Central memory CD8-positive, alpha-beta T cell (primary cell): ENCODE data around the gene PPP1R7.

Experiments
- ATAC-seq: fragments of 150-1000 bp; cut with Tn5 transposase; replicated peaks from 2 replicates; pipeline ENCODE4 v1.10.0; 2022; ENCODE audit warnings: mild to moderate bottlenecking, moderate FRiP score, moderate number of reproducible peaks; ENCODE audit not compliant: poor library complexity, severe bottlenecking; ENCODE audit errors: extremely low read depth
- DNase-seq, 2 donors: peaks; one replicate each; pipeline ENCODE4 v3.0.0; 2021; ENCODE audit warnings: low spot score in 2 of 2
- H3K27ac Mint-ChIP-seq: one replicate; pipeline ENCODE4 v1.8.0; 2022; ENCODE audit warnings: low read depth, mild to moderate bottlenecking, moderate library complexity, mixed read lengths
- H3K27me3 Mint-ChIP-seq: one replicate; pipeline ENCODE4 v1.8.0; 2022; ENCODE audit warnings: mixed read lengths
- H3K36me3 Mint-ChIP-seq: one replicate; pipeline ENCODE4 v1.8.0; 2022; ENCODE audit warnings: mild to moderate bottlenecking, moderate library complexity, mixed read lengths; ENCODE audit not compliant: insufficient read depth
- H3K4me1 Mint-ChIP-seq: one replicate; pipeline ENCODE4 v1.8.0; 2022; ENCODE audit warnings: mixed read lengths
- H3K4me3 Mint-ChIP-seq: one replicate; pipeline ENCODE4 v1.8.0; 2022; ENCODE audit warnings: mild to moderate bottlenecking, moderate library complexity, mixed read lengths
- H3K9me3 Mint-ChIP-seq: one replicate; pipeline ENCODE4 v1.8.0; 2022; ENCODE audit warnings: mixed read lengths

The PPP1R7 gene

DNA sequence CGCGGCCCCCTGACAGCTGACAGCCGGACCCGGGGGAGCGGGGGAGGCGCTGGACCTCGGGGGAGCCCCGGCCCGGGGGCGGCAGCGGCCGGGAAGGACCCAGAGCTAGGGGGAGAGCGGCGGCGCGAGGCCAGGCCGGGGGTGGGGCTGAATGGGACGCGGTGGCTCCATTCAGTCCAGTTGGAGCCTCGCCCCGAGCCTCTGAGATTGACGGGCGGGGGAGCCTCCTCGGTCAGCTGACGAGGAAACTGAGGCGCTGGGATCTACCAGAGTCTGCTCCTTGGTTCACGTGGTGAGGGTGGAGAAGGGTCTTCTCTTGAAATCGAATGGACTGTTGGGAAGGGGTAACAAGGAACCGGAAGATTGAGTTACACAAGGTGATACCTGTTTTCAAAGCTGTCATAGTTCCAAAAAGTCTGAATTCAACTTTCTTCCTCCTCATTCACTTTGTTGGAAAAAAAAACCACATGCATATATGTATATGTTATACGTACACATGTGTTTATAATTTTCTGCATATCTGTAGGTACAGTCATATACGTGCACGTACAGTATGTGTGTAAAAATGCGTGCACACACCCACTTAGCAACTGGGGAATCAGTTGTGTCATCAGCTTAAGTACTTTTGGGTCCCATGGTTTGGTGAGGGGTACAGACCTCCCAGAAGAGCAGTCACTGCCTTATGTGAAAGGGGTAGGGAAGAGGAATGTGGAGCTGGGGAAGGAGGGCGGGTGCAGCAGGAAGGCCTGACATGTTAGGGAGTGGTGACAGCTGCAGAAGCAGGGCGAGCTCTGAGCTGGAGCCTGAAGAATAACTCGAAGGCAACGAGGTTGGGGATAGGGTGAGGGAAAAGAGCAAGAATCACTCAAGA lies 628 bp downstream of the PPP1R7 start:
- no peak for DNase-seq
- H3K4me1 Mint-ChIP-seq = peaks cover 38% of the 10 kb centered on the region
- H3K27ac Mint-ChIP-seq = peak overlapping the region; percentile 93
- H3K27me3 Mint-ChIP-seq = no peaks in the 10 kb centered on the region
- H3K4me3 Mint-ChIP-seq = peak overlapping the region; percentile 90
- ATAC-seq = no peak
- no peaks in the 10 kb centered on the region for H3K9me3 Mint-ChIP-seq
- H3K36me3 Mint-ChIP-seq = peaks cover 21% of the 10 kb centered on the region

DNA sequence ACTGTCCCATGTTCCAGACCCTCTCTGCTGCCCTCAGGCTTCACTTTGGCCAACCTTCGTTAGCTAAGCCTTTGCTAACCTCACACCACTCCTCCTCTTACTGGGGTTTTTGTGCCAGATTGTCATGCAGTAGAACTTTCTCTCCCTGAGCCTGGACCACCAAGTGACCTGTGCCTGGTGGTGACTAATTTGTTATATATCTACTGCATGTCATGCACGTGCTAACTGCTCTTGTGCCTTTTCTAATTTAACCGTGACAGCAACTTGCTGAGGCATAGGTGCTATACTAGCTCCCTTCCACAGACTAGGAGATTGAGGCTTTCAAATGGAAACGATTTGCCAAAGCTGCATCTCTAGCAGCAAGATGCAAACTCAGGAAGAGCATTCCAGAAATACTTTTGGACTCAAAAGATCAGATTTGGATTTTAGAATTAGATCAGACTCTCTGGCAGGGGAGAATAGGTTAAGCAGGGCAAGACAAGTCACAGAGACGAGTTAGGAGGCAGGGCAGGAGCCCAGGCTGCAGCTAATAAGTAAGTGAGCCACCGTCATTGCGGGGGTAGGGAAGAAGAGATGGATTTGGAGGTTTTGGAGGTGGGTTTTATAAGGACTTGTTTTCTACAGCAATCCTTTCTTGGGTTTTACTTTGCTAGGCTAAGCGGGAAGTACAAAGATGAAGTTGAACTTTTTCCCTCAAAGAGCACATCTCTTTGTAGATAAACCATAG lies 1.8 kb downstream of the PPP1R7 start:
- no peak for ATAC-seq
- Mint-ChIP-seq H3K36me3 (peaks cover 25% of the 10 kb centered on the region), H3K27me3 (no peaks in the 10 kb centered on the region), H3K4me1 (peaks cover 45% of the 10 kb centered on the region), H3K27ac (peak overlapping the region; percentile 42), H3K4me3 (peak overlapping the region; percentile 90), H3K9me3 (no peaks in the 10 kb centered on the region)
- no peak for DNase-seq

DNA sequence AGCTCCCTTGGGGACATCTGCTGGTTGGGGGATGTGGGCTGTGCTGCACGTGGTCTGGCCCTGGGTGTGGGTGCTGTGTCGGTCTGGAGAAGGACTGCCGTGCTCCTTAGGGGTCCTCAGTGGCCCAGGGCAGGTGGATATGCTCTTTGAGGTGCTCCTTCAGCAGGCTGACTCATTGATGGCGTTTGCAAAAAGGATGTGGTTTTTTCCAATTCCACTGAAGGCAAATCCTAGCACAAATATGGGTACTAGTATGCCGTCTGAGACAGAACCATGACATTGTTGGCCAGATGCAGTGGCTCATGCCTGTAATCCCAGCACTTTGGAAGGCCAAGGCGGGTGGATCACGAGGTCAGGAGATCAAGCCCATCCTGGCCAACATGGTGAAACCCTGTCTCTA lies 3.3 kb downstream of the PPP1R7 start:
- H3K27me3 Mint-ChIP-seq = no peaks in the 10 kb centered on the region
- H3K9me3 Mint-ChIP-seq = no peaks in the 10 kb centered on the region
- DNase-seq = no peak
- no peak for ATAC-seq
- H3K36me3 Mint-ChIP-seq = peaks cover 29% of the 10 kb centered on the region
- peaks cover 45% of the 10 kb centered on the region for H3K4me1 Mint-ChIP-seq
- no peak overlapping the region for H3K4me3 Mint-ChIP-seq
- no peak overlapping the region for H3K27ac Mint-ChIP-seq

DNA sequence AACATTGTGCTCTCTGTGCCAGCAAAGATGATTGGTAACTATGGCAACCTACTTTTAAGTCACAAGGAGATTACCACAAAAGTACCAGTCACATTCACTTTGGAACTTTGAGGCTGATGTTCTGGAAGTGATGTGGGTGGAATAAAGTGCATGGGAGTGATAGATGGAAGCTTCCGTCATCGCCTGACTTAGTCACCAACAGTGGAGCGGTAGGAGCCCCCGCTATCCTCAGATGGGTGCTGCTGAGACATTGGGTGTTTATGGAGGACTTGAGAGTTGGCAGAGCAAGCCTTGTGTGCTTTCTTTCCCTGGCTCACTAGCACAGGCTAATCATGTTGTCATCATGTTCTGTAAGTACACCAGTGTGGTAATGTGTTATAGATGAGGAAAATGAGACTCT lies 4.6 kb downstream of the PPP1R7 start:
- no peak for ATAC-seq
- DNase-seq = no peak
- Mint-ChIP-seq H3K4me1 (peaks cover 41% of the 10 kb centered on the region), H3K27ac (no peak overlapping the region), H3K27me3 (no peaks in the 10 kb centered on the region), H3K9me3 (no peaks in the 10 kb centered on the region), H3K36me3 (peaks cover 32% of the 10 kb centered on the region), H3K4me3 (no peak overlapping the region)

DNA sequence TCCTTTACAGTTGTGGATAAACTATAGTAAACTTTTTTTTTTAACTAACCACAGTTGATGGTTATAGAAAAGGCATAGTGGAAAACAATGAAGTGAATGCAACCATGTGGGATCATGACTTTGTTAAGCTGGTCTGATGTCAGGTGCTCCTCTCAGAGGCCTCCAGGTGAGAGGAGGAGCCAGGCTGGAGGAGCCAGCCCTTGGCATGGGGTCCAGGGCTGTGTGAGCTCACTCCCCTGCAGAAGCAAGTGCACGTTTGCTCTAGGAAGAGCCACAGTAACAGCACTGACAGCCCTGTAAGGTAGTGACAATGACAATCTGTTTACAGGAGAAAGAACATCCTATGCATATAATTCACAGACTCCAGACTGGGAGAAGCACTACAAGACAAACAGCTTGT lies 5.7 kb downstream of the PPP1R7 start:
- no peak overlapping the region for H3K27ac Mint-ChIP-seq
- H3K27me3 Mint-ChIP-seq = no peaks in the 10 kb centered on the region
- DNase-seq (no peak), ATAC-seq (no peak)
- H3K4me3 Mint-ChIP-seq = no peak overlapping the region
- H3K9me3 Mint-ChIP-seq = no peaks in the 10 kb centered on the region
- H3K36me3 Mint-ChIP-seq = peaks cover 29% of the 10 kb centered on the region
- peaks cover 34% of the 10 kb centered on the region for H3K4me1 Mint-ChIP-seq

DNA sequence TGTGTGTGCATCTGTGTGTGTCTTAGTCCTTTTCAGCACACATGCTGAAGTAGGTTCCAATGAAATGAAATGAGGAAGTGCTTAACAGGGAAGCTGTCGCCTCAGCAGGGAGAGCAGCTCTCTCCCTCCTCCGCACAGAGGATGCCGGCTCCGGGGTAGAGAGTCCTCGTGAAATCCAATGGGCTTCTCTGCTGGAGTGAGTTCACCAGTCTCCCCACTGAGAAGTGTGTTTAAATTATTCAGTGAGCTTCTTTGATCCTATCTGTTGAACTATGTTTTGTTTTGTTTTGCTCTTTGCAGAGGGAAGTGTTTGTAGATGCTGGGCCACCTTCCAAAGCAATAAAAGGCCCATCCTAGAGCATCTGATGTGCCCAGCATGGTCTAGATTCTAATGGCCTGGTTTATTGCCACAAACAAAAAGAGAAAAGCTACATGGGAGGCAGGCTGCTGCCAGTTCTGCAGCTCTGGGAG lies 6.7 kb downstream of the PPP1R7 start:
- H3K27me3 Mint-ChIP-seq = no peaks in the 10 kb centered on the region
- no peak overlapping the region for H3K4me3 Mint-ChIP-seq
- H3K4me1 Mint-ChIP-seq = peaks cover 24% of the 10 kb centered on the region
- H3K36me3 Mint-ChIP-seq = peaks cover 29% of the 10 kb centered on the region
- DNase-seq = no peak
- no peak overlapping the region for H3K27ac Mint-ChIP-seq
- H3K9me3 Mint-ChIP-seq = no peaks in the 10 kb centered on the region
- ATAC-seq = no peak

DNA sequence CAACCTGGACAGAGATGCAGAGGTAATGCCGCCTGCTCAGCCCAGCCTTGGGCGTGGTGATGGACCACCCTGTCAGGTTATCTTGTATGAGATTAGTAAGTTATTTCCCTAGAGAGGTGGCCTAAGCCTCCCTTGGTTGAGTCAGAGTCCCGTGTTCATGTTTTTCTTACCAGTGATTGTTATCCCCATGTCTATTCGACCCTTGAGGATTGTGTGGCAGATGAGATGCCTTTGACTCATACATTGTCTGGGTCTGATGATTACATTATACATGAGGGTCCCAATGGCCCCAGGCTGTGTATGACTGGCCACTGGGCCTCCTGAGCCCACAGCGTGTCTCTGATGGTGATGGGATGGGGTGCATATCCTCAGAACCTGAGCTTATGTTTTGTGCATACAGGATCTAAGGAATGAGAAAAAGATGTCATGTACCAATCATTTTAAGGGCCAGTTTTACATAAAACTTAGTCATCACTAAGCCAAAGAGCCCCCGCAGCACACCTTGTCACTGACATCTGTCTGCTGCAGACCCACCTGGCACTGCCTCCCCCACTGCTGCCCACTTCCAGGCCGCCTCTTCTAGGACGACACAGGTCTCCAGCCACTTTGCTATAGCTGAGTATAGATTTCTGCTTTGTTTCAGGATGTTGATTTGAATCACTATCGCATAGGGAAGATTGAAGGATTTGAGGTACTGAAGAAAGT lies 7.7 kb downstream of the PPP1R7 start:
- H3K27me3 Mint-ChIP-seq = no peaks in the 10 kb centered on the region
- DNase-seq (no peak), ATAC-seq (no peak)
- H3K4me3 Mint-ChIP-seq = no peak overlapping the region
- peaks cover 26% of the 10 kb centered on the region for H3K4me1 Mint-ChIP-seq
- no peak overlapping the region for H3K27ac Mint-ChIP-seq
- peaks cover 32% of the 10 kb centered on the region for H3K36me3 Mint-ChIP-seq
- no peaks in the 10 kb centered on the region for H3K9me3 Mint-ChIP-seq

DNA sequence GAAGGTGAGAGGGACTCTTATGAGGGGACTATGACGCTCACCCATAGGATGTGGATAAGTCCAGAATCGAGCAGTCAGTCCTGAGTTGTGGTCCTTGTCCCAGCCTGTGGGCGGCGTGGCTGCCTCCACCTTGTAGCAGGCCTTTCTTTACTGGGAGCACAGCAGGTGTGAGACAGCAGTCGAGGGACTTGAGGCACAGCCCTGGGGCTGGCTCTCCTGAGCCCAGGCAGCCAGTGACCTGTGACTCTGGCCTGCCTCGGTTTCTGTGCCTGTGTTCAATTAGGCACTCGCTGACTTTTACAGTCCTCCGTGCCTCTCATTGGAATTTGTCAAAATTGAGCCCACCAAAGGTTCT lies 8.3 kb downstream of the PPP1R7 start:
- peaks cover 31% of the 10 kb centered on the region for H3K36me3 Mint-ChIP-seq
- no peak overlapping the region for H3K27ac Mint-ChIP-seq
- H3K4me3 Mint-ChIP-seq = no peak overlapping the region

DNA sequence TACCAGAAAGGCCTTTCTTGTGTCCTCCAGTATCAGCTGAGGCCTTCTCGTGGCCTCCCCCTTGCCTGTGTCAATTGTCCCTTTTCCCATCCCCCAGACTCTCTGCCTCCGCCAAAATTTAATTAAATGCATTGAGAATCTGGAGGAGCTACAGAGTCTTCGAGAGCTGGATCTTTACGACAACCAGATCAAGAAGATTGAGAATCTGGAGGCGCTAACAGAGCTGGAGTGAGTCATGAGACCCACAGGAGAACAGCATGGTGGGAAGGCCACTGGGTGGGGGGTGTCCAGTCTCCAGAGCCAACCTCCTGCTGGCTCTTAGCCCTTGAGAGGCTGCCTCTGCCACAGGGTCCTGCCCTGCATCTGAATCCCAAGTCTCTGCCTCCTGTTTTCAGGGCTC lies 8.8 kb downstream of the PPP1R7 start:
- ATAC-seq (no peak), DNase-seq (no peak)
- Mint-ChIP-seq H3K9me3 (no peaks in the 10 kb centered on the region), H3K4me1 (peaks cover 20% of the 10 kb centered on the region), H3K27me3 (no peaks in the 10 kb centered on the region), H3K27ac (no peak overlapping the region), H3K36me3 (peaks cover 32% of the 10 kb centered on the region), H3K4me3 (no peak overlapping the region)

More for the DNA sequence above, 8.3 kb downstream of the PPP1R7 start:
- DNase-seq (no peak), ATAC-seq (no peak)
- Mint-ChIP-seq H3K27me3 (no peaks in the 10 kb centered on the region), H3K4me1 (peaks cover 20% of the 10 kb centered on the region), H3K9me3 (no peaks in the 10 kb centered on the region)

DNA sequence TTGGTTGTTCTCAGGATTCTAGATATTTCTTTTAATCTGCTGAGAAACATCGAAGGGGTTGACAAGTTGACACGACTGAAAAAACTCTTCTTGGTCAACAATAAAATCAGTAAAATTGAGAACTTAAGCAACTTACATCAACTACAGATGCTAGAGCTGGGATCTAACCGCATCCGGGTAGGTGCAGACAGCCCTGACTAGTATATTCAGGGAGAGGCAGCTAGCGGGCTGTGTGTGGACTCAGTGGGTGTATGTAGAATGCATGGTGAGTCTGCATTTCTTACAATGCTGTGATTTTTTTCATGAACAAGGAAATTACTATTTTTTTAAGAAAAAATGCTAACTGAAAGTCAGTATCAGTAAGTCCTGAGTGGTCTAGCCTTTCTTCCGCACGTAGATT lies 10.1 kb downstream of the PPP1R7 start:
- no peak overlapping the region for H3K27ac Mint-ChIP-seq
- peaks cover 31% of the 10 kb centered on the region for H3K36me3 Mint-ChIP-seq

DNA sequence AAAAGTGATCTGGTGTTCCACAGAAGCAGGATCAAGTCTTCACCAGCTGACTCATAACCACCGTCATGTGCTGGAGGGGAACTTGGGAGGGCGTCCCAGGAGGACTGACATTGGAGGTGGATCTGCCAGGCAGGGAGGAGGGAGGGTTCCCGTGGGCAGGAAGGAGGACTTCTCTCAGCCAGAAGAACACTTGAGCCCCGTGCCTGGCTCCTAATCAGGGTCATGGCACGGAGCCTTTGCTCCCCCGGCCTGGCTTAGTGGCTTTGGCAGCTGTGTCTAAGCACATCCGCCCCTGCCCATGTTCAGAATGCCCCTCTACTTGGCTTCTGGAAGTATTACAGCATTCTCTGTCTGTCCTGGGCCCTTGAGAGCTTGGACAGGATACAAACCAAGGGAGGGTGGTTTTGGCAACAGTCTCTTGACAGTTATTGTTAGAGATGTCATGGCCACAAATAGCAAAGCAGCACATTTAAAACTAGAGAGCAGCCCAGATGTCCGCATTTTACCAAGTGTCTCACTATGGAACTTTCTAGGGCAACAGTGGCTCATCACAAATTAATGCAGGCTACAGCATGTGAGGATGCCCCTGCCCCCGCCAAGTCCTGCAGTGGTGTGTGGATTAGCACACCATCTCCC lies 11.5 kb downstream of the PPP1R7 start:
- Mint-ChIP-seq H3K4me3 (no peak overlapping the region), H3K4me1 (peaks cover 16% of the 10 kb centered on the region), H3K27ac (no peak overlapping the region), H3K36me3 (peaks cover 38% of the 10 kb centered on the region), H3K9me3 (no peaks in the 10 kb centered on the region), H3K27me3 (no peaks in the 10 kb centered on the region)
- no peak for DNase-seq
- ATAC-seq = no peak

More for the DNA sequence above, 10.1 kb downstream of the PPP1R7 start:
- Mint-ChIP-seq H3K9me3 (no peaks in the 10 kb centered on the region), H3K4me3 (no peak overlapping the region), H3K4me1 (peaks cover 20% of the 10 kb centered on the region), H3K27me3 (no peaks in the 10 kb centered on the region)
- ATAC-seq (no peak), DNase-seq (no peak)

DNA sequence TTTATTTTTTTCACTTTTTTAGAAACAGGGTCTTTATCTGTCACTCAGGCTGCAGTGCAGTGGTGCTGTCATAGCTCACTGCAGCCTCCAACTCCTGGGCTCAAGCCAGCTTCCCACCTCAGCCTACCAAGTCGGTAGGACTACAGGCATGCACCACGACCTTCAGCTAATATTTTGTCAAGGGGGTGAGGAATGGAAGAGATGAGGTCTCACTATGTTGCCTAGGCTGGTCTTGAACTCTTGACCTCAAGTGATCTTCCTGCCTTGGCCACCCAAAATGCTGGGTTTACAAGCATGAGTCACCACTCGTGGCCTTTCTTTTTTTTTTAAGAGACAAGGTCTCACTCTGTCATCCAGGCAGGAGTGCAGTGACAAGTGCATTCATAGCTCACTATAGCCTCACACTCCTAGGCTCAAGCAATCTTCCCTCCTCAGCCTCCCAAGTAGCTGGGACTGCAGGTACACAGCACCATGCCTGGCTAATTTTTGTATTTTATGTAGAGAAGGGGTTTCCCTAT lies 13.4 kb downstream of the PPP1R7 start:
- Mint-ChIP-seq H3K36me3 (peaks cover 44% of the 10 kb centered on the region), H3K27ac (no peak overlapping the region), H3K4me1 (peaks cover 6% of the 10 kb centered on the region), H3K27me3 (no peaks in the 10 kb centered on the region), H3K4me3 (no peak overlapping the region), H3K9me3 (no peaks in the 10 kb centered on the region)
- no peak for DNase-seq
- no peak for ATAC-seq
